HG03571 (cell line): ENCODE results near the gene RFWD3.
"Not testable (repeated sequence)": the region's sequence is repeated elsewhere in the genome, so short reads cannot be mapped to it uniquely, and the experiment has no call there.

Source experiments
- ATAC-seq: cut with Tn5 transposase; IDR thresholded peaks from one replicate; pipeline ENCODE4 v1.9.1; 2021; ENCODE audit not compliant: unreplicated experiment

RFWD3 gene

GRCh38 chr16:74667255-74667700 is 601 bp upstream of the RFWD3 start:
- ATAC-seq, result no peak

DNA sequence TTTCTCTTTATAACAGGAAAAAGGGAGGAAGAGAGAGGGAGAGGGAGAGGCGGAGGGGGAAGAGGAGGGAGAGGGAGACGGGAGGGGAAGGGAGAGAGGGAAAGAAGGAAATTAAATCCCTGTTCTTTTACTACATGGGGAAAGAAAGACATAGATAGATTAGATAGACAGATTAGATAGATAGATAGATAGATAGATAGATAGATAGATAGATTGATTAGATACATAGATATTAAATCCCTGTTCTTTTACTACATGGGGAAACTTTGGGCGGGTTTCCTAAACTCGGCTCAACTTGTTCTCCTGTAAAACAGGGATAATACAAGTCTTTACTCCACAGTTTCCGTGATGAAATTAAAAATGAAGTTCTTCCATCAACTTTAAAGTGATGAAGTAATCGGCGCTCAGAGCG is 661 bp downstream of the RFWD3 start:
- ATAC-seq, result no peak

DNA sequence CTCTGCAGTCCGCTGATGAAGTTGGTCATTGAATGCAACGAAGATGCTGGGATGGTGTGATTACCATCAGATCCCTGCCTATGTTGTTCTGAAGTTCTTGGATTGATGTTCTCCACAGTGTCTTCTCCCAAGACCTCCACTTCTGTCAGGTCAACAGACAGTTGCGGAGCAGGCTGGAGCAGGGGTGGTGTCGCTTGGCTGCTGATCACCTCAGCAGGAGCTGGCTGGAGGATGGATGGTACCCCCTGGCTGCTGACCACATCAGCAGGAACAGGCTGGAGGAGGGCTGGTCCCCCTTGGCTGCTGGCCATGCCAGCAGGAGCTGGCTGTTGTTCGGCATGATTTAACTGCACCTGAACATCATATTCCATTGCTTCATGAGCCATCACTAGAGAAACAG is 5.6 kb downstream of the RFWD3 start:
- no peak for ATAC-seq

- ATAC-seq, result no peak
Observed at GRCh38 chr16:74660383-74660782, 6.3 kb downstream of the RFWD3 start.

DNA sequence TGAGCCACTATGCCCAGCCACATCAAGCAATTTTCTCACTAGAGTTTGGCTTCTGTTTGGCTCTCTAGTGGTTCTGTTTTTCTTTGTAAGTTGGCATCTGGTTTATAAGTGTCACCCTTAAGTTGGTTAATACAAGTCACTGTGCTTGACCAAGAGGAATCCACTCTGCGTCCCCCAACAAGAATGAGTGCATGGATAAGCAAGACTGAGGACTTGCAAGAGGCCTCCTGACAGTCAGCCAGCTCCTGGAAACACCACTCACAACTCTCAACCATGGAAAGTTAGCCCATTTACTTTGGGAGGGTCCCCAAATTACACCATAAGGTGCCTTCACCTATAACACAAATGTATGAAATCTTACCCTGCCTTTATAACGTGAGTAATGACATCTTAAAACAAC is 7.6 kb downstream of the RFWD3 start:
- ATAC-seq, result no peak

DNA sequence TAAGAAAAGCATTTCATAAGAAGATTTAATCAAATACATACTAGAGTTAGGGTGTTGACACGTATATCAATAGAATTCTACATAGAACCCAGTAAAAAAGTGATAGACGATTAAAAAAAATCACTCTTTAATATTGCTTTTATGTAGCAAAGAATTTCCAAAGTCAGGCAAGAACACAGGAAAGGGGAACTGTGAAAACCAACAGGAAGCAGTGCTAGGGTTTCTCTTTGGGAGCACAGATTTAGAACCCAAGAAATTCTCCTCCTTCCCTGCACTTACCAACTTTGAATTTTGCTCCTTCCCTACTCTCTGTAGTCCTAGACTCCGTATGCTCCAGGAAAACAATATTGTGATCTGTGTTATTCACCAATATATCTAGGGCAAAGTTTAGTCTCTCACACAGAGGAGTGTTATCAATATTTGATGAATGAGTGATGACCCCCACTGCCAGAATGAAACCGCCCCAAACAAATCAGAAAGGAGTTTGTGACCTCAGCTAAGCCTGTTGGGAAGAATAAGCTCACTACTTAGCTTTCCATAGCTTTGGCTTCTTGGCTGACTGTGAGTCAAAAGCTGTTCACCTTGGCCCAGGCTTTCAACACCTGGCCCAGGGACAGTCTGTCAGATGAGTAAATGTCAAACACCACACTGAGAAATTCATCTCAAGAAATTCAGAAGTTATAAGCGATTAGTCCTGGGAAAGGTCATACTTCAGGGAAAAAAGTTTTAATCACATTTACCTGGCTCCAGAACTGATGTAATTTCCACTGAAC is 8.6 kb downstream of the RFWD3 start:
- no peak for ATAC-seq

GRCh38 chr16:74654536-74655050 is 12.1 kb downstream of the RFWD3 start:
- no peak for ATAC-seq

DNA sequence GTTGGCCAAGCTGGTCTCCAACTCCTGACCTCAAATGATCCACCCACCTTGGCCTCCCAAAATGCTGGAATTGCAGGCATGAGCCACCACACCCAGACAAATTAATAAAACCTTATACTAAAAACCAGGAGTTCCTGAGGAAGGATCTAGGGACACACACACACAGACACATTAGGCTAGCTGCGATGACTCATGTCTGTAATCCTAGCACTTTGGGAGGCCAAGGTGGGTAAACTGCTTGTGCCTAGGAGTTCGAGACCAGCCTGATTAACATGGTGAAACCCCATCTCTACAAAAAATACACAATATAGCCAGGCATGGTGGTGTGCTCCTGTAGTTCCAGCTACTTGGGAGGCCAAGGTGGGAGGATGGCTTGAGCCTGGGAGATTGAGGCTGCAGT is 13.8 kb downstream of the RFWD3 start:
- not testable (repeated sequence) for ATAC-seq

DNA sequence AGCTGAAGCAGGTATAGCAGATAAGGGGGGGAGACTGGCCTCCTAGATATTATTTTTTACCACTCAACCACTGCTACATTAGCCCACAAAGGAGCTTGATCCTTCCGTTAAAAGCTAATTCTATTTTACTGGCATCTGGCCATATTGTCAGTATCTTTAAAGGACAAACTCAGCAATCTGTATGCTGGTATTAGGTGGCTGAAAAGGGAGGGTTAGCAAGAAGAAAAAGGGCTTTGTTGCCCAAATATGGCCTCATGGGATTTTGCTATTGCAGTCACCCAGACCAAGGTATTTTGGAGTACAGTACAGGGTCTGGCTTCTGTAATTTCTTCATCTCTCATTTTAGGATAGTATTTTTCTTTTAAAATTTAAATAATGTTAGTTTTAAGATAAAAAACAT is 14.4 kb downstream of the RFWD3 start:
- ATAC-seq, result no peak

GRCh38 chr16:74651841-74652240 is 14.8 kb downstream of the RFWD3 start:
- ATAC-seq, result no peak

DNA sequence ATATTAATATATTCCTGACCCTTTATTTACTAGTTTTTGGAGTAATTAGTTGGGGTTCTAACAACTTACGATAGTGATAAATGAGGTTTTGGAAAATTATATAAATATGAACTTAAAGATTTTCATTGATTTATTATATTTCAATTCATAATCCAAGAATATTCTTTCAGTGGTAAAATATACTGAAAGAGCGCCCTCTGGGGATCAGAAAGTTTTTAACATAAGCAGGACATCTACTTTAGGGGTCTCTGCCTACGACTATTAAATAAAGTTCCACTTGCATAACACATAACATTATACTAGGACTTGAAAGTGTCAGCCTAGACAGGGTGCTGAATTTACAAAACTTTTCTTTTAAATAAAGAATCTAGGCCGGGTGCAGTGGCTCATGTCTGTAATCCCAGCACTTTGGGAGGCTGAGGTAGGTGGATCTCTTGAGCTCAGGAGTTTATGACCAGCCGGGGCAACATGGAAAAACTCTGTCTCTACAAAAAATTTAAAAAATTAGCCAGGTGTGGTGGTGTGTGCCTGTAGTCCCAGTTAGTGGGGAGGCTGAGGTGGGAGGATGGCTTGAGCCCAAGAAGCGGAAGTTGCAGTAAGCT is 15.6 kb downstream of the RFWD3 start:
- ATAC-seq, result no peak

- ATAC-seq, result no peak
Observed at GRCh38 chr16:74649839-74650504, 16.7 kb downstream of the RFWD3 start.

GRCh38 chr16:74641969-74642368 is 24.7 kb downstream of the RFWD3 start:
- no peak for ATAC-seq

GRCh38 chr16:74637742-74638453 is 28.8 kb downstream of the RFWD3 start:
- no peak for ATAC-seq

DNA sequence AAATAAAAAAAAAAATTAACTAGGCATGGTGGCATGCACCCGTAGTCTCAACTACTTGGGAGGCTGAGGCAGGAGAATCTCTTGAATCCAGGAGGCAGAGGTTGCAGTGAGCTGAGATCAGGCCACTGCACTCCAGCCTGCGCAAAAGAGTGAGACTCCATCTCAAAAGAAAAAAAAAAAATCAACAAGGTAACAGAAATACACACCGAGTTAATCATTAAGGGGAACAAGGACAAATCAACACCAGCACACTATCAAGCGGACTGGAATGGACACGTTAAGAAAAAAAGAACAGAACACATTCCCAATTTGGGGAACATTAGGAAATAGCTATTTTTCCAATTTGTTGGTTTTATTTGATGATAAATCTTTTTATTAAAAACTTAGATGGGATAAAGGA is 31.4 kb downstream of the RFWD3 start:
- ATAC-seq, result no peak

DNA sequence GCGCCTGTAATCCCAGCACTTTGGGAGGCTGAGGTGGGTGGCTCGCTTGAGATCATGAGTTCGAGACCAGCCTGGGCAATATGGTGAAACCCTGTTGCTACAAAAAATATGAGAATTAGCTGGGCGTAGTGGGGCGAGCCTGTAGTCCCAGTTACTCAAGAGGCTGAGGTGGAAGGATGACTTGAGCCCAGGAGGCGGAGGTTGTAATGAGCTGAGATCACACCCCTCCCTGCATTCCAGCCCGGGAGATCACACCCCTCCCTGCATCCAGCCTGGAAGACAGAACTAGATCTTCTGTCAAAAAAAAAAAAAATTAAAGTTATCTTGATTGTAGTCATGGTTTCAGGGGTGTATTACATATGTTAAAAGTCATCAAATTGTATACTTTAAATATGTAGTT is 33.0 kb downstream of the RFWD3 start:
- ATAC-seq, result no peak

DNA sequence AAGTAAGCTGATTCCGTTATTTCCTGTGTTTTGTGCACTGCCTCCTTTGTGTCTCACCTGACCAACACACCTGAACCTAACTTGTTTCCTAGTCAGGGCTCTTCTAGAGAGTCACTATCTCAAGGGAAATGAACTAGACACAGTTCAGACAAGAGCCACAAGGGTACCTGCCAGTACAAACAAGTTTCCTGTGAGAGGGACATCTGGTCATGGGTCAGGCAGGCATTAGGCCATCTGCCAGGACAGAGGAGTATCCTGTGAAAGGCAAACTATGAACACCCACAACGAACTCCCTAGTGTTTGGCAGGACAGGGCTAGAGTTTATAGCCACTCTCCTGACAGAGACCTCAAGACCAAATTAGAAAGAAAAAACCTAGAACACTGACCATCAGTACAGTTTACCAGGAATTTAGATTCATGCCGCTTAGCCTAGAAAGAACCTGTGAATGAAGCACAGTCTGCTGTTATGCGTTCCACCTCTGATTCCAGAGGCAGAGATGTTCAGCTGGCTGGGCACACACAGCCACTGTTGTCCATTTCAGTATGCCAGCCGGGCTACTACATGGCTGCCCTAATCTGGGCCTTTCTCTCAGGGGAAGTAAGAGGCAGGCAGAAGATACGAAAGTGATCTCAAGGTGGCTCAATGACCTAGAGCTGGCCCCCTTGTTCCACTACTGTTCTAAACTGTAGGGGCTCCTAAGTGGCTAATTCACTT is 39.0 kb downstream of the RFWD3 start:
- no peak for ATAC-seq

DNA sequence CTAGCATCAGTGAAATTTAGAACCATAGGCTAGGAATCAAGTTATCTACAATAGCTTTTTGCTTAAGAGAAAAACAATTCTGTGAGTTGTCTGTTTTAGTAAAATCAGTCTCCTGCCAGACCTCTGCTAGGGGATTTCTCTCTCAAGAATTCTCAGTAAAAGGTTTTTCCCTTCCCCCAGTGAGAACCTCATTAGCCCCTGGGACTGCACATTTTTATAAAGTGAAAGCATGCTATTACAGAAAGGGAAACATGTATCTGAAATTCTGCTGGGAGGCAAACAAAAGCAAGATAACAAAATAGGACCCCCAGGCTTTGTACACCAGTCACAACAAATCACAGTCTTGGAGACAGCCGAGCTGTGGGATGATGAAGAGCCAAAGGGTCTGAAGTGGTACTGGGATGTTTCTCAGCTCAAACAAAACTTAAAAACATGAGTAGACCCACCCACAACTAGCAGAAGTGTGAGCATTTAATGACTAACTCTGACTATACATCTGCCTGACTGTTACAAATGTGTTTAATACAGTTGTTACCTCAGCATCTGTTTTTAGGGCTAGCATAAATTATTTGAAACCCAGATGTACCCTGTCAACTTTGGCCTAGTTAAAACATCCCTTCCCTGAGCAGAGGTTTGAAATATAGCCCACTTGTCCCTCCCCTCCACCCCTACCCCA is 39.8 kb downstream of the RFWD3 start:
- ATAC-seq, result no peak

- ATAC-seq, result no peak
Observed at GRCh38 chr16:74625500-74626350, 41.0 kb downstream of the RFWD3 start.
